Pancreas (tissue), 10 donors: ENCODE data around the gene NUP214. TPM values are rescaled to one million over a fixed set of nuclear protein-coding genes. Genes with fewer than 3 reads are reported as not detected.
A peak's percentile ranks its signal among the peaks of the same experiment; 100 is the strongest.

Experiments used
- ATAC-seq, 4 donors: fragments of 200-7000 bp; cut with Tn5 transposase; one replicate each; pipeline versions ENCODE4 v1.8.0 to v1.9.1; 2020; ENCODE audit warnings: mild to moderate bottlenecking in 4 of 4, moderate library complexity in 4 of 4
- DNase-seq, 6 donors: peaks; one replicate each; pipeline ENCODE4 v3.0.0-alpha.2; 2020
- FAIRE-seq: peaks from 2 replicates; lab custom pipeline; 2012; peaks lifted over from hg19 to GRCh38; lab: Jason Lieb, UNC
- H3K27ac ChIP-seq, 4 donors: fragments of 200-600 bp; sonication (generic); 1 replicate in 3 of 4; 2 replicates in 1 of 4; pipeline versions ENCODE4 v1.5.0 to v1.8.0; 2020
- H3K27me3 ChIP-seq, 4 donors: fragments of 200-600 bp; one replicate each; pipeline ENCODE4 v1.8.0; 2021
- H3K36me3 ChIP-seq, 3 donors: fragments of 200-600 bp; sonication (generic) in 1 of 3; one replicate each; pipeline versions ENCODE4 v1.5.0 to v1.8.0; 2020 to 2021
- H3K4me1 ChIP-seq, 3 donors: fragments of 200-600 bp; one replicate each; pipeline ENCODE4 v1.8.0; 2021
- H3K4me3 ChIP-seq, 4 donors: fragments of 200-600 bp; sonication (generic) in 2 of 4; one replicate each; pipeline versions ENCODE4 v1.5.0 to v1.8.0; 2020 to 2021
- H3K9me3 ChIP-seq, 4 donors: fragments of 200-600 bp; one replicate each; pipeline ENCODE4 v1.8.0; 2021
- WGBS, 2 donors: extraction: QIAGEN DNeasy Blood & Tissue Kit; methylation state at CpG; one replicate each; pipeline ENCODE4 v1.1.7; 2013; 5-methylcytosine and 5-hydroxymethylcytosine counted together
- intact Hi-C, 3 donors: fragments of 100-400 bp; cut with DNase I; formaldehyde crosslinking; loops; one replicate each; pipeline versions ENCODE4 v1.11.1 to v1.14.2; 2022
- polyA plus RNA-seq, 2 donors: library from polyadenylated mRNA; stranded (reverse); fragments of 200-250 nt; gene quantifications; one replicate each; pipeline ENCODE4 v1.2.3, GENCODE V29; 2013
- total RNA-seq, 6 donors: library from RNA; stranded (reverse); fragmentation: NEBNext Ultra II Directional in 4 of 6; extraction: Animal tissue kit (Norgen Biotek cat#: 25700) in 4 of 6; gene quantifications; one replicate each; pipeline versions ENCODE4 v1.2.1 to v1.2.4, GENCODE V29; 2021 to 2023
- TF ChIP-seq, protein P1 (sequence below), 4 donors: fragments of 200-600 bp; sonication (generic) in 3 of 4; IDR thresholded peaks; one replicate each; pipeline versions ENCODE4 v1.5.0 to v1.8.0; 2021; ENCODE audit warnings: antibody characterized with exemption in 4 of 4
- donor health status: healthy with polysubstance abuse.
- donor health status: DM: no; HTN: no; CAD: no; lungs with moderate emphysema.
- donor health status: DM: no; HTN: no; CAD: no.
- donor health status: control.
- donor health status: control.
- donor health status: Bipolar disorder and iron deficiency.
- donor health status: DM: yes; HTN: yes; CAD: no.
- donor health status: DM: no; HTN: no; CAD: no.
- donor health status: DM: no; HTN: no; CAD: no.
- donor health status: DM: yes; HTN: yes; CAD: no.

The NUP214 gene
- total and polyA plus RNA-seq, 8 donors, result 24.3 to 38.3 (median 27.8) TPM

GRCh38 chr9:131281119-131281965 lies 156.0 kb downstream of the NUP214 start:
- H3K4me3 ChIP-seq, result no peak overlapping the region
- no peaks in the 10 kb centered on the region for H3K27me3 ChIP-seq
- 70 to 74% methylated on average over 17 of the region's 17 CpGs for WGBS, 2 donors
- no peak for DNase-seq
- no peaks in the 10 kb centered on the region for H3K9me3 ChIP-seq
- no peak overlapping the region for H3K27ac ChIP-seq
- no peak for FAIRE-seq
- ATAC-seq, result no peak
- intact Hi-C loops, result no loop called here
- no peaks in the 10 kb centered on the region for H3K4me1 ChIP-seq
- H3K36me3 ChIP-seq, result no peaks in the 10 kb centered on the region
- TF ChIP-seq, protein P1, sequence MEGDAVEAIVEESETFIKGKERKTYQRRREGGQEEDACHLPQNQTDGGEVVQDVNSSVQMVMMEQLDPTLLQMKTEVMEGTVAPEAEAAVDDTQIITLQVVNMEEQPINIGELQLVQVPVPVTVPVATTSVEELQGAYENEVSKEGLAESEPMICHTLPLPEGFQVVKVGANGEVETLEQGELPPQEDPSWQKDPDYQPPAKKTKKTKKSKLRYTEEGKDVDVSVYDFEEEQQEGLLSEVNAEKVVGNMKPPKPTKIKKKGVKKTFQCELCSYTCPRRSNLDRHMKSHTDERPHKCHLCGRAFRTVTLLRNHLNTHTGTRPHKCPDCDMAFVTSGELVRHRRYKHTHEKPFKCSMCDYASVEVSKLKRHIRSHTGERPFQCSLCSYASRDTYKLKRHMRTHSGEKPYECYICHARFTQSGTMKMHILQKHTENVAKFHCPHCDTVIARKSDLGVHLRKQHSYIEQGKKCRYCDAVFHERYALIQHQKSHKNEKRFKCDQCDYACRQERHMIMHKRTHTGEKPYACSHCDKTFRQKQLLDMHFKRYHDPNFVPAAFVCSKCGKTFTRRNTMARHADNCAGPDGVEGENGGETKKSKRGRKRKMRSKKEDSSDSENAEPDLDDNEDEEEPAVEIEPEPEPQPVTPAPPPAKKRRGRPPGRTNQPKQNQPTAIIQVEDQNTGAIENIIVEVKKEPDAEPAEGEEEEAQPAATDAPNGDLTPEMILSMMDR (IDR thresholded peaks at IDR 0.05), result no peak

DNA sequence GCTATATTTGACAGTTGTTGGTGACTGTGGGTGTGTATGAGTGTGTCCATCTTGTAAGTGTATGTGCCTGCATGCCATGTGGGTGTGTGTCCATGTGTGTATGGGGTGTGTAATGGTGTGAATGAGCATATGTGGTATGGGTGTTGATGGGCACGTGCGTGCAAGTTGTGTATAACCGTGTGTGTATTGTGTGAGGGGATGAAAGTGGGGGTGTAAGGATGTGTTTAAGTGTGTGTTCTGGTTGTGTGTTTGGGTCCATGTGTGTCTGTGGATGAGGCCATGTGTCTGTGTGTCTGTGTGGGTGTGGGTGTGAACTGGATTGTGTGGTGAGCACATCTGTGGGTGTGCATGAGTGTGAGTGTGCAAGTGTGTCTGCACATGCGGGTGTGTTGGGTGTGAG lies 156.8 kb downstream of the NUP214 start:
- WGBS, 2 donors, result 57 to 65% methylated on average over 4 of the region's 4 CpGs
- Histone ChIP-seq H3K4me1 (no peaks in the 10 kb centered on the region), H3K36me3 (no peaks in the 10 kb centered on the region), H3K4me3 (no peak overlapping the region), H3K27me3 (no peaks in the 10 kb centered on the region), H3K27ac (no peak overlapping the region), H3K9me3 (no peaks in the 10 kb centered on the region)
- TF ChIP-seq, protein P1 (IDR thresholded peaks at IDR 0.05), result no peak
- intact Hi-C loops, result no loop called here
- FAIRE-seq (no peak), ATAC-seq (no peak), DNase-seq (no peak)

DNA sequence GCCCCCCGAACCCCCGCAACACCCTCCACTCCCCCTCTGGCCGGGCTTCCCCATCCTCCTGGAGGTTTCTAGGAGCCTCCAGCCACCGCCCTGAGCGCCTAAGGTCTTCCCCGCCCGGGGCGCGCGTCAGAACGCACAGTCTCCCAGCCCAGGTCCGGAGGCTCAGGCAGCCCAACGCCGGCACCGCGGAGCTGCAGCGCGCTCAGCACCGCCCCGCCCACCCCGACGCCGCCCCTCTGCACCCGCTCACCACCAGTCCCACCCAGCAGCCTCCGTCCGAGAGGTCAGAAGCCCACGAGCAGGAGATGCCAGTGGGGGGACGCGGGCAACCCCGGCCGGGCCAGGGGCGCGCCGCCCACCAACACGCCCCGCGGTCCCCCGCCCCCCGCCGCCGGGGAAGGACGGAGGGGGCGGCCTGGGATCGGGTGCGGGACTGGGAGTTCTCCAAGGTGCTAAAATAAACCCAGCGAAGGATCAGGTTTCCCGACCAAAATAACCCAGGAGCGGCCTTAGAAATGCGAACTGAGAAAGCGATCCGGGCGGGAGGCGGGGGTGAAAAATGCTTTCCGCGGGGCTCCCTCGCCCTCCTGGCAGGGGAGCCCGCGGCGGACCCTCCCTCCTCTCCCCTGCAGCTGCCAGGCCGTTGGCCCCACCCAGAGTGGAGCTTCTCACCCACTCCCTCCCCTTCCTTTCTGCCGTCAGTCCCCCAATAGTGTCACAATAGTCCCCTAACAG lies 157.5 kb downstream of the NUP214 start:
- TF ChIP-seq, protein P1 (IDR thresholded peaks at IDR 0.05), result no peak
- H3K27me3 ChIP-seq, result no peaks in the 10 kb centered on the region
- FAIRE-seq (no peak), ATAC-seq (no peak), DNase-seq (no peak)
- no peaks in the 10 kb centered on the region for H3K4me1 ChIP-seq
- no peaks in the 10 kb centered on the region for H3K9me3 ChIP-seq
- 5 to 9% methylated on average over 39 to 61 of the region's 61 CpGs for WGBS, 2 donors
- intact Hi-C loops, result no loop called here
- no peaks in the 10 kb centered on the region for H3K36me3 ChIP-seq
- H3K4me3 ChIP-seq, result peak overlapping the region in 1 of 4 donors; percentile 14
- H3K27ac ChIP-seq, result no peak overlapping the region

Other genes starting within 250 kb of the NUP214 start
- not detected for gene QRFP, start 228.8 kb upstream of the NUP214 start, total RNA-seq
- gene QRFP, start 228.8 kb upstream of the NUP214 start, polyA plus RNA-seq, result not detected
- under 1 TPM in 1 of 6 donors, not detected in 5; 0.47 TPM for gene FIBCD1, start 186.3 kb upstream of the NUP214 start, total RNA-seq
- gene FIBCD1, start 186.3 kb upstream of the NUP214 start, polyA plus RNA-seq, result not detected
- 1 to 10 TPM; 1.1 to 4.9 (median 2.2) TPM for gene LAMC3, start 116.4 kb upstream of the NUP214 start, total RNA-seq
- gene LAMC3, start 116.4 kb upstream of the NUP214 start, polyA plus RNA-seq, result 1 to 10 TPM; 5.1 to 8.9 TPM
- 1 to 10 TPM; 2.4 to 5.0 (median 3.8) TPM for gene AIF1L, start 29.1 kb upstream of the NUP214 start, total RNA-seq
- 1 to 10 TPM; 4.0 to 4.6 TPM for gene AIF1L, start 29.1 kb upstream of the NUP214 start, polyA plus RNA-seq
- gene FAM78A, start 150.9 kb downstream of the NUP214 start, total RNA-seq, result 1 to 10 TPM in 3 of 6 donors, under 1 TPM in 3; 0.37 to 3.9 (median 0.93) TPM
- gene FAM78A, start 150.9 kb downstream of the NUP214 start, polyA plus RNA-seq, result under 1 TPM; 0.45 to 0.76 TPM
- 1 to 10 TPM in 4 of 6 donors, under 1 TPM in 2; 0.38 to 2.0 (median 1.3) TPM for gene PLPP7, start 164.1 kb downstream of the NUP214 start, total RNA-seq
- 1 to 10 TPM in 1 of 2 donors, under 1 TPM in 1; 0.94 to 2.5 TPM for gene PLPP7, start 164.1 kb downstream of the NUP214 start, polyA plus RNA-seq